ENCODE measurements around the gene HERPUD1.

GRCh38 chr16:56911771-56912571 is 20.0 kb upstream of the HERPUD1 start:
- TF ChIP-seq EZH2 (IDR thresholded peaks at IDR 0.05; ENCODE audit: borderline replicate concordance, low read depth, low read length, severe bottlenecking), result no peak
- TF ChIP-seq, protein P1, sequence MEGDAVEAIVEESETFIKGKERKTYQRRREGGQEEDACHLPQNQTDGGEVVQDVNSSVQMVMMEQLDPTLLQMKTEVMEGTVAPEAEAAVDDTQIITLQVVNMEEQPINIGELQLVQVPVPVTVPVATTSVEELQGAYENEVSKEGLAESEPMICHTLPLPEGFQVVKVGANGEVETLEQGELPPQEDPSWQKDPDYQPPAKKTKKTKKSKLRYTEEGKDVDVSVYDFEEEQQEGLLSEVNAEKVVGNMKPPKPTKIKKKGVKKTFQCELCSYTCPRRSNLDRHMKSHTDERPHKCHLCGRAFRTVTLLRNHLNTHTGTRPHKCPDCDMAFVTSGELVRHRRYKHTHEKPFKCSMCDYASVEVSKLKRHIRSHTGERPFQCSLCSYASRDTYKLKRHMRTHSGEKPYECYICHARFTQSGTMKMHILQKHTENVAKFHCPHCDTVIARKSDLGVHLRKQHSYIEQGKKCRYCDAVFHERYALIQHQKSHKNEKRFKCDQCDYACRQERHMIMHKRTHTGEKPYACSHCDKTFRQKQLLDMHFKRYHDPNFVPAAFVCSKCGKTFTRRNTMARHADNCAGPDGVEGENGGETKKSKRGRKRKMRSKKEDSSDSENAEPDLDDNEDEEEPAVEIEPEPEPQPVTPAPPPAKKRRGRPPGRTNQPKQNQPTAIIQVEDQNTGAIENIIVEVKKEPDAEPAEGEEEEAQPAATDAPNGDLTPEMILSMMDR (IDR thresholded peaks at IDR 0.05; ENCODE audit: borderline replicate concordance, extremely low read depth, low read length, poor library complexity, severe bottlenecking), result no peak
